Stimulated activated CD4-positive, alpha-beta T cell treated with anti-CD3 and anti-CD28 coated beads, Interleukin-2, amount 100 ng/mL, for 24 hours (primary cell): ENCODE data around the gene FCRL2.

ENCODE experiments used
- DNase-seq, 2 donors: peaks; one replicate each; pipeline ENCODE4 v3.0.0-alpha.2; 2020

Gene FCRL2, protein sequence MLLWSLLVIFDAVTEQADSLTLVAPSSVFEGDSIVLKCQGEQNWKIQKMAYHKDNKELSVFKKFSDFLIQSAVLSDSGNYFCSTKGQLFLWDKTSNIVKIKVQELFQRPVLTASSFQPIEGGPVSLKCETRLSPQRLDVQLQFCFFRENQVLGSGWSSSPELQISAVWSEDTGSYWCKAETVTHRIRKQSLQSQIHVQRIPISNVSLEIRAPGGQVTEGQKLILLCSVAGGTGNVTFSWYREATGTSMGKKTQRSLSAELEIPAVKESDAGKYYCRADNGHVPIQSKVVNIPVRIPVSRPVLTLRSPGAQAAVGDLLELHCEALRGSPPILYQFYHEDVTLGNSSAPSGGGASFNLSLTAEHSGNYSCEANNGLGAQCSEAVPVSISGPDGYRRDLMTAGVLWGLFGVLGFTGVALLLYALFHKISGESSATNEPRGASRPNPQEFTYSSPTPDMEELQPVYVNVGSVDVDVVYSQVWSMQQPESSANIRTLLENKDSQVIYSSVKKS

DNA sequence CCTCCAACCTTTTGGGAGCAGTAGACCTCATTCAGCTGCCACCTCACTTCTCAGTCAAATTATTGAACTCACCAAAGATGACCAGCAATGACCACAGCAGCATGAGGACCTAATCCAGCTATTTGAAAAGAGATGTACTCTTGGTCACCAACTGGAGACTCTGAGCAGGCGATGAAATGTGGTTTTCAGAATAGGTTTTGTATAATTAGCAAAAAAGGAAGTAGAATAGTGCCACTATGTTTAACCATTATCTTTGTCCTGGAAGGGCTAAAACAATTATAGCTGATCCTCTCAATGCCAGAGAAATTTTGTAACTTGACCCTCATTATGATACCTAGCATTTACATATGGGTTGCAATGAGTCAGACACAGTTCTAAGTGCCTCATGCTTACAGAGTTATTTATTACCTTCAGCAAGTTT is at the start of gene FCRL2:
FCRL2 (minus strand) TSS at position 162 of the 421 bp plus-strand sequence; CDS start at position 103, 59 bp downstream.
- no peak for DNase-seq

DNA sequence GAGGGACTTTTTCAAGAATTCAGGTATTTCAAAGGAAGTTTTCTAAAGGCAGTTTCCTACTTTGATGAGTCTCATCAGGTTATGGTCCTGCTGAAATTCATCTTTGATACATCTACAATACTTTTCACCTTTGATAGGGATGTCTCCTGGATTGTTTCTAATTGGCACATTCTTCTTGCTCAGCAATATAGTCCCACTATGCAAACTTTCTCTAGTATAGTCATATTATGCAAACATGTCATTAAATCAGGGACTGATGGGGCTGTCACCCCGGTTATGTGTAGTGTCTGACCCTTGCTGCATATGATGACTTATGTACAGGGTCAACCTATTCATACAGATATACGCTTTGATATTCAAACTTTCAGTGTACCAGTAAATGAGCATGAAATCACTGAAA is 43.4 kb upstream of the FCRL2 start:
- no peak for DNase-seq

DNA sequence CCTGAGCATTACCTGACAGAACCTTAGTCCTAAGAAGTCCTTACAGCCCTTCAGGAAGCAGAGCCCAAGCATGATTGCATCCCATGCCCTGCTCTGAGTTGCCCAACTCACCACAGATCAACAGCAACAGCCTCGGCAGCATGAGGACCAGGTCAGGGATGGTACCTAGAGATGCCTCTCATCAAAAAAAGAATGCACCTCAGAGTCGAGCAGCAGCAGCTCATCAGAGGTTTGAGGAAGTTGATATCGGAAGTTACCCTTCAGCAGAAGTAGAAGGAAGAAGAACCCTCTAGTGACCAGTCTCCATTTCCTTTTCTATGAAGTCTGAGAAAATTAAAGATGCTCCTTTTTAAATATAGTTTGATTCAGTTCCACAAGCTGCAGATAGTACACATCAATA is 43.0 kb upstream of the FCRL2 start, which contains the start of gene FCRL1:
FCRL1 (minus strand) TSS at position 225 of the 400 bp plus-strand sequence; CDS start at position 142, 83 bp downstream.
- DNase-seq: no peak

DNA sequence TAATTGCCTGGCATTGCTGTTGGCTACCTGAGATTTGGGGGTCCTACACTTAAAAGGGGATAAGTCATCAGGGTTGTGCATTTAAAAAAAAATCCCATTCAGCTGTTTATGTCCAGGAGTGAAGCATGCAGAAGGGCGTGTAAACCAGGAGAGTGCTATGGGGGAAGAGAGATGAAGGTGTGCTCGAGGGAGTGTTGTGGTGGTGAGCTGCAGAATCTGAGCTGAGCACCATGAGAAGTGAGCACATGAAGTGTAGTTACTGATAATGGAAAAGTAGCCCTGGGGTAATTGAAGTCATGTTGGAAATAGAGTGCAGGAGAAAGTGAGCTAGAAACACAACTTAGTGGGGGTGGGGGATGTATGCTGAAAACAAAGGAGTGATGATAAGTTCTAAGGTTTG is 42.3 kb upstream of the FCRL2 start:
- no peak for DNase-seq

DNA sequence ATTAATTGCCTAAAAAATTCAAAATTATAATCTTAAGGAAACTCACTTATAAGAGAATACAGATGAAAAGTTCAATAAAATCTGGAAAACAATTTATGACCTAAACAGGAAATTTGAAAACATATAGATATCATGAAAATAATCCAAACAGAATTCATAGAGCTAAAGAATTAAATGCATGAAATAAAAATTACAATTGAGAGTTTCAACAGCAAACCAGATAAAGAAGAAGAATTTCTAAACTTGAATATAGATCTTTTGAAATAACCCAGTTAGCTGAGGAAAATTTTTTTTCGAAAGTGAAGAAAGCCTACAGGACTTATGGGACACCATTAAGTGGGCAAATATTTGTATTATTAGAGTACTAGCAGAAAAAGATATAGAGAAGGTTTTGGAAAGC is 36.3 kb upstream of the FCRL2 start:
- no peak for DNase-seq

DNA sequence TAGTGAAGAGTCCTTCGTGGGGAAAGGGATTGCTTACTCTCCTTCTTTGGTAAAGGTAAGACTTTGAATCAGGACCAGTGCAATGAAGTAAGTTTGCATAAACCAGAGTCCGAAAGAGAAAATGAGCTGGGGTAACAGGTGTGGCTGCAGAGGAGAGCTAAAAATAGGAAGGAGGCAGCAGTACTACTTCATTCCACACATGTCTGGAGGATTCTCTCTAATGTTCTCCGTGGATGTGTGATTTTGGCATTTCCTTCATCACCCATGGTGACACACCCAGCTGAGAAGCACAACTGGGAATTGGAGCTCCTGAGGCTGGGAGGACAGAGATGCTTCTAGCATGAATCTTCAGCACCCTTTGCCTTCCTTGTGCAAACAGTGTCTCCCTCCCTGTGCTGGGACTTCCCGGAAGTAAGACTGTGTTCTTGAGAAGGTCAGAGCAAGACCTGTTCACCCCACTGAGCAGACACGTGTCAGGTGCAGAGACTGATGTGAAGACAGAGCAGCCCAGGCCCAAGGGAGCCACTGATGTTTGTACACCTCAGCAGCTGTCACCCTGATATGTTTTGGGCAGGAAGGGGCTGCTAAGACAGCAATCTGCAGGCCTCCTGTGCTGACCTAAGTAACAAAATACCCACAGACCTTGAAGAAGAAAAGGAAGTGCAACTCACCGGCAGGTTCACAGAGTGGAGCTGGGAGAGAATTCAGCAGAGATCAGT is 29.7 kb upstream of the FCRL2 start:
- no peak for DNase-seq

DNA sequence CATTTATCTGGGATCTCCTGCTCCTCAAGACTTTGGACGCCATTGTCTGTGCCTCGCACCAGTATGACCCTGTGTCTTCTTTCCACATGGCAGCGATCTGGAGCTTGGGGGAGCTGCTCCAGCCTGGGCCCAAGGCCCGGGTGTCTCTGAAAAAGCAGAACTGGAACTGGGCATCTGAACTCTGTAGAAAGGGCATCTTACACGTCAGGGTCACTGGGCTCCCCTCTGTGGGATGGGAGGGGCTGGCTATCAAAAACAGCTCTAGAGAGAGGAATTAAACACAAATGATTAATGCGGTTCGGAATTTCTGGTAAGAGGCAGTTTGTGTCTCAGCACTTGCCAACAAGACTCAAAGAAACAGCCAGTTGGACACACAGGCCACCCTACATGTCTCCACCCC is 26.9 kb upstream of the FCRL2 start:
- DNase-seq: no peak

DNA sequence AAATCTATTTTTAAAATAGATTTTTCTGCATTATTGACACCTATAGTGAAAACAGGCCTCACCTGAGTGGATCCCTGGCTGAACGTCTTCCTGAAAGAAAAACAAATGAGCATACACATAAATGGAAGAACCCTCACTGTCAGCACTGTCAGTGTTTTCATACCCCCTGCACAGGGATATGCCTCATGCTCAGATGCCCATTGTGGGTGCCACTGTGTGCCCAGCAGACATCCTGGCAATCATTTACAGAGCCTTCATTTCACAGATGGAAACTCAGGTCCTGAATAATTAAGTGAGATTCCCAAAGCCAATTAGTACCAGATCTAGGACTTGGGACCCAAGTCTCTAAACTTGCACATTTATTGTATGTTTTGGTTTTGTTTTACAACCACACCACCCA is 23.1 kb upstream of the FCRL2 start:
- no peak for DNase-seq

DNA sequence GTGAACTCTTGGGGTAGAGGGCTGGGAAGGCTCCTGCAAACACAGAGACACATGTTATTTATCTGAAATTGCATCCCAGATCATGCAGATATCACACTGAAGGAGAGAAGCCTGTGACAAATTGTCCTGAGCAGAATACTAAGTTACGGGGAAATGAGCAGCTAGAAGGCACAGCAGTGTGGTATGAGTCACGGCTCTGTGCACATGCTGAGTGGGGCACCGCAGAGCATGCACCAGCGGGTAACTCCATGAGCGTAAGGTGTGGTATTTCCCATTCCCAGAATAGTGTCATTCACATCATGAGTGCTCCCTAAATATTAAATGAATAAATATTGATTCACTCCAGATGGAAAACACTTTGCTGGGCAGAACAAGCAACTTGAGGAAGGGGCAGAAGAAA is 21.3 kb upstream of the FCRL2 start:
- DNase-seq: no peak

DNA sequence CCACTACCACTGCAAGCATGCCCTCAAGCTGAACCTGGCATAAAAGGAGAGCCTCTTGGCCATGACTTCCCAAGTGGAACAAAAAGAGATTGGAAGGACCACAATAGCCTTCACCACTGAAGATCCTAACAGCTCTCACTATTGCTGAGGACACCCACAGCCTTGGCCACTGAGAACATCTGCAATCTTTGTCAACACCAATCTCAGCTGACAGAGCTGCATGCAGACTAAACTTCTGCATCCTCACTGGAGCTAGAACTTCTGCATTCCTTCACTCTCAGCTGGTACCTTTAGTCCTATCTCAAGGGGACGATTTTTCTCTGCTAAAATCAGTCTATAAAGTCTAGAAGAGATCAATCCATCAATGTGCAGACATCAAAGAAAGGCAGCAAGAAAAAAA is 8.3 kb upstream of the FCRL2 start:
- DNase-seq: no peak

DNA sequence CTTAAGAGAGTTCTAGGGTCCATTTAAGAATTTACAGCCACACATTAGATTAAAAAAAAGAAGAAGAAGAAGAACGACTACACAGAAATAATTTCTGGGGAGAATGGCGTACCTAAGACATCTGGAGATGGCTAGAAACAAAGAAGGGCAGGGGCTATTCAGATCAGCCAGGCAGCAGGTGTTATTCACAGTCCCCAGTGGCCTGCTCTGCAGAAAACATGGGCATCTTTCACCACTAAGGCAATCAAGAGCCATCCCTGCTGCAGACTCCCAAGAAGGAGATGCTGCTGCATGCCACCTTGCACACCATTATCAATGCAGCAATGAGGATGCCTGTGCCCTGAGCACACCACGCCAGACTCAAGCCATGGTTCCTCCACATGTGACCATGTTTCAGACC is 7.9 kb upstream of the FCRL2 start:
- DNase-seq: no peak

DNA sequence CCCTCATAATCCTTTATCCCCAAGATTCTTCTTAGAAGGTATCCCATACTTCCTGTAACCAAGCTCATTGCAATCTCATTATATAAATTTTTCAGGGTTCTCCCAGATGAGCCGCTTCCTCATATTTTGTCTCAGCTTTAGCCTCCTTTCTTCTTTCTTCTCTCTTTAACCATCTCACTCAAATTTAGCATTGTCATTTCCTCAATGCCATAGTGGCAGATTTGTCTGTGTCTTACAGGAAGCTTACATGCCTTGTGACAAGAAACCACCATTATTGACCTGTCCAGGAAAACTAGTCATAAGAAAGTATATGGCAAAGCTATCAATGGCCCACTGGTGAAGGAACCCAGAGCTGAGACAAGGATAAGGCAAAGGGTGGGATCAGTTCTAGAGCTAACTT is 6.0 kb upstream of the FCRL2 start:
- DNase-seq: no peak

DNA sequence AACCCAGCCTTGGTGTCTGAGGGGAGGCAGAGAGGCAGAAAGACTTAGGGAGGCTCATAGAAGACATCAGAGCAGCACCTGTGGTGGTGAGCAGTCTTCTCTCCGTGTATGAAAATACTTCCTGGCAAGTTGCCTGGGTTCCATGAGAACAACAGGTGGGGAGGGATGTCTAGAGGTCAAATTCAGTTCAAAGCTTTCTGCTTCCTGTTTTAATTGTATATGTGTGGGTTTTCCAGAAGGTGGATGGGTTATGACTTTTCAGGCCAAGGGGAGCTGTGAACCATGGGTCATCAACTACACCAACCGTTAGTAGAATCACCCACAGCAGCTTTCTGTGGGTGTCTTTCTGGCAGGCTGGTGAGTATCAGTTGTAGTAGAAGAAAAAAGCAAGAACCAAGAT is 4.1 kb upstream of the FCRL2 start:
- DNase-seq: no peak

DNA sequence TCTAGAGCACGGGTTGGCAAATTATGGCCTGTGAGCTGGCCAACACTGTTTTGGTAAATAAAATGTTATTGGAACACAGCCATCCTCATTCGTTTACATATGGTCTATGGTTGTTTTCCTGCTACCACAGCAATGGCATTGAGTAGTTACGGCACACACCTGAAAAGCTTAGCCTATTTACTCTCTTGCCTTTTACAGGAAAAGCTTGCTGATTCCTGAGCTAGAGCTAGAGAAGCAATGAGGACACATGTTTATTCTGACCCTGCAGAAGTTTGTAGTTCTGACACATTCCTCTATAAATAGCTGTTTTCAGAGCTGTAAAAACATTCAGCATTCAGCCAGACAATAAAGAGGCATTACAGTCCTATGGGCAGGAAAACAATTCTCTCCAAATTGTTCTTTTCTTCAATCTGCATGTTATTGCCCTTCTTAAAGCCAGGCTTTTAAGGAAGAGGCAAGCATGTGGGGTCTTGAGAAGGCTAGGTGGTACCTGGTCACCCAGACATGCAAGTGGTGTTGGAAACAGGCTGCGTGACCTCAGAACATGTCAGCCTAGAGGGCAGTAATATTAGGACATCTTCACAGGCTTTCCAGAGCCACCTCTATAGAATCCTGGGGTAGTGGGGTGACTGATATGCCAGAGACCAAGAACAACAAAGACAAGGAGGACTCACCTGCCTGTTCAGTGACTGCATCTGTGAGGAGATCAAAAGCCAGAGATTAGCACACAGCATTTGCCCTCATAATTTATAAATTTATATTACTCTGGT is 1.6 kb downstream of the FCRL2 start:
- no peak for DNase-seq

DNA sequence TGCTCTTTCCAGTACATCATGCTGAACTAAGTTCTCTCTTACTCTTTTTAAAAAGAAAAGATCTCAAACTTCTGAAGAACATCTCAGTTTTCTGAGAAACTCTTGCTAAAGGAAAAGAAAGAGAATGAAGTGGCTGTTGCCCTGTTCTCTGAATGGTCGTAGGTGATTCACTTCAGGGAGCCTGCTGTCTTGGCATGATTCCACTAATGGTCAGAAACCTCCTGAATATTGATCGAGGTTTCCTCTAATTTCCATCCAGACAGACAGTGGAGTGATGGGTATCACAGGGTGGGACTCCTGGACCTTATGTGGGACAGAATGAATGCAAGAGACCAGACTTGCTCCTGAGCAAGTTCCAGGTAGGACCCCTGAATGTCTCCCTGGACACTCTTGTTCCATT is 2.5 kb downstream of the FCRL2 start:
- DNase-seq: no peak

DNA sequence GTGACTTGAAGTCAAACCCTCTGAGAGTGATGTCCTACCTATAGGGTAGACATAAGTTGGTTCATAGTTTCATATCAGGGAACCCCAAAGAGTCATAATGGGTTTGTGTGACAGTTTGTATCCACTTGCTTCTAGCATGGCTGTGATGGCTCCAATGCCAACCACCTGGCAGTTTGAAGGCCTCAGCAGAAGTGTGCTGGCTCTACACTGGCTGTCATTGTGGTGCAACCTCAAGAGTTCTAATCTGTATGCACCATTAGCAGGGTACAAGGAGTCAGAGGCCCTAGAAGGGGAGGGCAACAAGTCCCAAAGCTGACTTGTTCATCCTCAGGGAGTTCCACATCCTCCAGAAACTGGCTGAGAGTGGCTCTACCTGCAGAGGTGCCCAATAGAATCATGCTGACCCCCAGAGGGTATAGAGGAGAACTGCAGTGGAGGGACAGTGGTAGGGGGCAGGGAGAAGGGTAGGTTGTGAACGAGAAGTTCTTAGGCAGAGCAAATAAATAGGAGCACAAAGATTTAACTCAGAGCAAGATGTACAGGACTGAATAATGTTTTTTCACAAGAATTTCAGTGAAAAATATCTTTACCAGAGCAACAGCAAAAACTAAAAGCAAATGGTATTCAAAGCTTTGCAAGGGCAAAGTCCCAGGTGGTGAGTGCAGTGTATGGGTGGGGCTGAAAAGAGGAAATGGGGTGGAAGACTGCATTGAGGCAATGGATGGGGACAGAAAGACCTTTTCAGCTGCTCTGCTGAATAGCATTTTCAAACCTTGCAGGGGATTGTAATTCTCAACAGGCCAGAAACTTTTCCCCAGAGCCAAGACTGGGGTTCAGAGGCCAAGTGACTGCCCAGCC is 3.2 kb downstream of the FCRL2 start:
- no peak for DNase-seq

DNA sequence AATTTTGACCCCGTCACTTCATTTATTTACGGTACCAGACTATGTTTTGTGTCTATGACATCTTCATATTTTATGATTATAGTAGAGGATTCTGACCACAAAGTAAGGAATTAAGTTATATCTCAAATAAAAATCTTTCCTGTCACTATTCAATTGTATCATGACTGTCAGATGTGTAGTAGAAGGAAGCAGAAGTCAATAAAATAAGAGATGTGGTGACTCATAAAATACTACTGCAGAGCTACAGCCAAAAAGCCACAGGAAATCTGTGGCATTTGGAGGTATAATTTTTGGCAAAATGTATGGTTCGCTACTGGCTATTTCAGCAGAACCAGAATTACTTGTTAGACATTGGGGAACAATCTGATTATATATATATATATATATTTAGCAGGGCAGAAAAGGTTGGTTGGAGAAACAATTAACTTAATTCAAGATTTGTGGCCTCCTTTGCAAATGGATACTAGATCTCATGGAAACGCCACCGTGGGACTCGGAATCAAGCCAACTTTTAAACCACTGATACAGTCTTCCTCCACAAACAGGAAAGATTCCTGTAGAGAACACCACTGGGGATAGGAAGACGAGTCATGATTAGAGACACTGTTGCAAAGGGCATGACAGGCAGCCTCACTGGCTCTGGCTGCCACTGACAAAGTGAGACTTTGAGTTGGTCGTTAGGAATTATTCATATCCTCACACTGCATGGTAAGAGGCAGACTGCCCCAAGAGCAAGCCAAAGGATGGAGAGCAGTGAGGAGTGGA is 5.1 kb downstream of the FCRL2 start:
- no peak for DNase-seq

DNA sequence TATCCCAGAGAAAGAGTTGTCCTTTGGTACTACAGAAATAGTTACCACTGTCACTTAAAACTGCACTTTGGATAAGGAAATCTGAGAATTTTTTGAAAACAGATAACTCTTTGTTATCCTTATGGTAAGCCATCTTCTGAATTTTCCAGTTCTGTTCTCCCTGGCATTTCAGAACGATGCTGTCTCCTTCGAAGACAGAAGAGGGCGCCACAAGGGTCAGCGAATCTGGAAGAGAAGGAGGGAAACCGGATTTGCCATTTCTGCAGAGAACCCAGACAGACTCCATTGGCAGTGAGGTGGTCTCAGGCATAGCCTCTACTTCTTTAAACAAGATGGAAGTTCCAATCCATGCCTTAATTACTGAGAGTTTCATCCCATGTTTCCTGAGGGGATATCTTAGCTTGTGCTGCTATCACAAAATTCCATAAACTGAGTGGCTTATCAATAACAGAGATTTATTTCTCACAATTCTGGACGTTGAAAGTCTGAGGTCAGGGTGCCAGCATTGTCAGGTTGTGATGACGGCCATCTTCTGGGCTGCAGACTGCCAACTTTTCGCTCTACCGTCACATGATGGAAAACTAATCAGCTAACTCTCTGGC is 6.4 kb downstream of the FCRL2 start:
- DNase-seq: no peak

DNA sequence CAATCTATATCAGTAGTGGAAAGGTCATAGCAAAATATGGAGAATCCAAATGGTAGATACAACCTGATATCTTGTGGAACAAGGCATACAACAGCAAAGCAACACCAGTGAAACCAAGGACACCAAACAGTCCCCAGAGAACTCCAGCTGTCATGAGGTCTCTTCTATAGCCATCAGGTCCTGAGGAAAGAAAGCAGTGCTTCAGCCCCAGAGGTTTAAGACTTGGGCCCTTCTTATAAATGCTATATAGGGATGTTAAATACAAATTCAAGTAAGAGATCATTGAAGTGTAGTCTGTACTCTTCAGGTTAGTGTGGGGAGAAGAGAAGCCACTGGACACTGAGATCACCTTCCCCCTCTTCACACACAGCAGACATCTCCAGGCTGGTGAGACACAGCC is 10.1 kb downstream of the FCRL2 start:
- no peak for DNase-seq

DNA sequence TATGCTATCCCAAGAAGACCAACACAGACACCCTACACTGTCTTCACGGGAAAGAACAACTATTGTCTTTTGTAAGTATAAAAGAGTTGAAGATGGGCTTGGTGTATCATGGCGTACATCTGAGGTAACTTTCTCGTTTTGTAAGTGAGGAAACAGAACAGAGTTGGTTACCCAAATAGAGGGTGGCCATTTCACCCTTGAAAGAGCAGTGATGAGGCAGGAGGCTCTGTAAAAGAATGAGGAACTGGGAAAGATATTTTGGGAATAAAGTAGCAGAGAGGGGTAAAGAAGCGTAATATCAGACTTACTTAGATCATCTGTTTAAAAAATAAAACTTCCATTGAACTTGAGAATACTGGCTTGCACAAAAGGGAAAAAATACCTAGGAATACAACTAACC is 18.9 kb downstream of the FCRL2 start:
- no peak for DNase-seq

DNA sequence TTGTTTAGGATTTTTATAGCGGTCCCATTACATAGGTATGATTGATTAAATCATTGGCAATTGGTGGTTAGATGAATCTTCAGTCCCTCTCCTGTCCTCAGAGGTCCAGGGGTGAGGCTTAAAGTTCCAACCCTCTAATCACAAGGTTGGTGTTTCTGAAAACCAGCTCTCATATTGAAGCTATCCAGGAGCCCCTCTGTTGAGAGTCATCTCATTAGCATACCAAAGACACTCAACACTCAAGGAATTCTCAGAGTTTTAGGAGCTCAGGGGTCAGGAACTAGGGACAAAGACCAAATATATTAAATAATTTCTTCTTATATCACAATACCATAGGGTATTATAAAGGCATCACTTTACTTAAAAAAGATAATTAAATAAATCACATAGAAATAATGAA is 23.3 kb downstream of the FCRL2 start:
- DNase-seq: no peak
